Measurements from ENCODE around the gene STX10. TPM values are rescaled to one million over a fixed set of nuclear protein-coding genes. Genes with fewer than 3 reads are reported as not detected.

The STX10 gene
- total RNA-seq, 4 donors from 2014 or later, result 58.6 to 145 (median 86.6) TPM

- DNase-seq (ENCODE audit: low spot score in 2 of 2), result no peak
- 43 to 80% methylated on average over 1 of the region's 1 CpG for WGBS, 2 donors
These were observed 21.6 kb downstream of the STX10 start for GRCh38 chr19:13128583-13128982.

GRCh38 chr19:13127811-13128575 lies 22.2 kb downstream of the STX10 start:
- 77 to 90% methylated on average over 5 to 6 of the region's 6 CpGs for WGBS, 2 donors
- Histone ChIP-seq H3K36me3 (peaks cover 0 to 8% (median 0%) of the 10 kb centered on the region in 3 donors), H3K4me3 (no peak overlapping the region), H3K4me1 (peaks cover 0 to 5% (median 0%) of the 10 kb centered on the region in 4 donors), H3K27ac (no peak overlapping the region), H3K27me3 (no peaks in the 10 kb centered on the region), H3K9me3 (no peaks in the 10 kb centered on the region)
- TF ChIP-seq CTCF (IDR thresholded peaks at IDR 0.05) (no peak), EP300 (IDR thresholded peaks at IDR 0.05) (no peak), POLR2A (IDR thresholded peaks at IDR 0.05) (no peak)
- no peak for DNase-seq (ENCODE audit: low spot score in 2 of 2)

More at GRCh38 chr19:13128583-13128982, 21.6 kb downstream of the STX10 start:
- Histone ChIP-seq H3K27ac (no peak overlapping the region), H3K9me3 (no peaks in the 10 kb centered on the region), H3K36me3 (peaks cover 0 to 8% (median 0%) of the 10 kb centered on the region in 3 donors), H3K27me3 (no peaks in the 10 kb centered on the region), H3K4me3 (no peak overlapping the region), H3K4me1 (peaks cover 0 to 5% (median 0%) of the 10 kb centered on the region in 4 donors)
- TF ChIP-seq CTCF (IDR thresholded peaks at IDR 0.05) (no peak), POLR2A (IDR thresholded peaks at IDR 0.05) (no peak), EP300 (IDR thresholded peaks at IDR 0.05) (no peak)

GRCh38 chr19:13127051-13127450 lies 23.1 kb downstream of the STX10 start:
- Histone ChIP-seq H3K4me3 (no peak overlapping the region), H3K4me1 (peaks cover 0 to 11% (median 0%) of the 10 kb centered on the region in 4 donors), H3K27me3 (no peaks in the 10 kb centered on the region), H3K36me3 (peaks cover 0 to 10% (median 0%) of the 10 kb centered on the region in 3 donors), H3K27ac (no peak overlapping the region), H3K9me3 (no peaks in the 10 kb centered on the region)
- TF ChIP-seq EP300 (IDR thresholded peaks at IDR 0.05) (no peak), CTCF (IDR thresholded peaks at IDR 0.05) (no peak), POLR2A (IDR thresholded peaks at IDR 0.05) (no peak)
- DNase-seq (ENCODE audit: low spot score in 2 of 2), result no peak
- WGBS, 2 donors, result 83 to 91% methylated on average over 9 of the region's 9 CpGs

GRCh38 chr19:13122980-13123957 lies 26.9 kb downstream of the STX10 start:
- DNase-seq (ENCODE audit: low spot score in 2 of 2), result no peak
- Histone ChIP-seq H3K27me3 (no peaks in the 10 kb centered on the region), H3K9me3 (no peaks in the 10 kb centered on the region), H3K27ac (no peak overlapping the region), H3K36me3 (peaks cover 0 to 14% (median 0%) of the 10 kb centered on the region in 3 donors), H3K4me1 (peaks cover 0 to 42% (median 12%) of the 10 kb centered on the region in 4 donors), H3K4me3 (no peak overlapping the region)
- TF ChIP-seq EP300 (IDR thresholded peaks at IDR 0.05), result no peak
- no peak for TF ChIP-seq POLR2A (IDR thresholded peaks at IDR 0.05)
- no peak for TF ChIP-seq CTCF (IDR thresholded peaks at IDR 0.05)
- WGBS, 2 donors, result 82 to 85% methylated on average over 20 of the region's 20 CpGs

Data from tibial nerve (tissue), 4 donors.